BJ (cell line): ENCODE data around the gene NPAS3. TPM values are rescaled to one million over a fixed set of nuclear protein-coding genes. Genes with fewer than 3 reads are reported as not detected.

Source experiments
- CTCF ChIA-PET: fragments of 350-600 bp; formaldehyde crosslinking; extraction: SDS; loops from one replicate; lab custom pipeline; 2021; ENCODE audit warnings: antibody characterized with exemption, inconsistent platforms; lab: Yijun Ruan, JAX
- POLR2A ChIA-PET: fragments of 300-600 bp; sonication (Branson Sonifier 250); formaldehyde crosslinking; extraction: SDS; loops from one replicate; lab custom pipeline; 2021; ENCODE audit warnings: antibody characterized with exemption; lab: Charles Lee
- DNase-seq: peaks from one replicate; pipeline ENCODE4 v3.0.0-alpha.2; 2011; ENCODE audit warnings: low read depth
- H3K27me3 ChIP-seq: 2 replicates; pipeline ENCODE4 v1.6.0; 2011; ENCODE audit warnings: low read length; ENCODE audit not compliant: control insufficient read depth, insufficient read depth
- H3K36me3 ChIP-seq: 2 replicates; pipeline ENCODE4 v1.5.1; 2011; ENCODE audit warnings: low read length; ENCODE audit not compliant: control insufficient read depth, insufficient read depth
- H3K4me3 ChIP-seq: 2 replicates; pipeline ENCODE4 v1.5.1; 2011; ENCODE audit warnings: low read depth, mild to moderate bottlenecking, control low read depth, low read length
- polyA plus RNA-seq: library from polyadenylated mRNA; depleted of rRNA; stranded (reverse); fragments of >200 nt; gene quantifications from 2 replicates; pipeline ENCODE4 v1.2.3, GENCODE V29; 2011
- TF ChIP-seq, protein P1 (sequence below): IDR thresholded peaks from 2 replicates; pipeline ENCODE4 v1.5.1; 2011; ENCODE audit warnings: low read depth, mild to moderate bottlenecking, control low read depth, inconsistent platforms, low read length, moderate library complexity; ENCODE audit not compliant: insufficient read depth

NPAS3 gene
- polyA plus RNA-seq, 1 experiment, result 0.09 TPM

GRCh38 chr14:33016613-33017012 lies 77.9 kb downstream of the NPAS3 start:
- Histone ChIP-seq H3K27me3 (no peaks in the 10 kb centered on the region), H3K36me3 (no peaks in the 10 kb centered on the region), H3K4me3 (no peak overlapping the region)
- ChIA-PET POLR2A (no interaction called here), CTCF (no interaction called here)
- TF ChIP-seq, protein P1, sequence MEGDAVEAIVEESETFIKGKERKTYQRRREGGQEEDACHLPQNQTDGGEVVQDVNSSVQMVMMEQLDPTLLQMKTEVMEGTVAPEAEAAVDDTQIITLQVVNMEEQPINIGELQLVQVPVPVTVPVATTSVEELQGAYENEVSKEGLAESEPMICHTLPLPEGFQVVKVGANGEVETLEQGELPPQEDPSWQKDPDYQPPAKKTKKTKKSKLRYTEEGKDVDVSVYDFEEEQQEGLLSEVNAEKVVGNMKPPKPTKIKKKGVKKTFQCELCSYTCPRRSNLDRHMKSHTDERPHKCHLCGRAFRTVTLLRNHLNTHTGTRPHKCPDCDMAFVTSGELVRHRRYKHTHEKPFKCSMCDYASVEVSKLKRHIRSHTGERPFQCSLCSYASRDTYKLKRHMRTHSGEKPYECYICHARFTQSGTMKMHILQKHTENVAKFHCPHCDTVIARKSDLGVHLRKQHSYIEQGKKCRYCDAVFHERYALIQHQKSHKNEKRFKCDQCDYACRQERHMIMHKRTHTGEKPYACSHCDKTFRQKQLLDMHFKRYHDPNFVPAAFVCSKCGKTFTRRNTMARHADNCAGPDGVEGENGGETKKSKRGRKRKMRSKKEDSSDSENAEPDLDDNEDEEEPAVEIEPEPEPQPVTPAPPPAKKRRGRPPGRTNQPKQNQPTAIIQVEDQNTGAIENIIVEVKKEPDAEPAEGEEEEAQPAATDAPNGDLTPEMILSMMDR, result no peak
- no peak for DNase-seq

GRCh38 chr14:33017016-33017415 lies 78.3 kb downstream of the NPAS3 start:
- Histone ChIP-seq H3K4me3 (no peak overlapping the region), H3K36me3 (no peaks in the 10 kb centered on the region), H3K27me3 (no peaks in the 10 kb centered on the region)
- no peak for DNase-seq
- TF ChIP-seq, protein P1, result no peak
- POLR2A ChIA-PET, result no interaction called here
- CTCF ChIA-PET, result no interaction called here

- Histone ChIP-seq H3K4me3 (no peak overlapping the region), H3K27me3 (no peaks in the 10 kb centered on the region), H3K36me3 (no peaks in the 10 kb centered on the region)
- CTCF ChIA-PET, result no interaction called here
- POLR2A ChIA-PET, result no interaction called here
- DNase-seq, result no peak
- TF ChIP-seq, protein P1, result no peak
Observed at GRCh38 chr14:33019346-33019745, 80.7 kb downstream of the NPAS3 start.

DNA sequence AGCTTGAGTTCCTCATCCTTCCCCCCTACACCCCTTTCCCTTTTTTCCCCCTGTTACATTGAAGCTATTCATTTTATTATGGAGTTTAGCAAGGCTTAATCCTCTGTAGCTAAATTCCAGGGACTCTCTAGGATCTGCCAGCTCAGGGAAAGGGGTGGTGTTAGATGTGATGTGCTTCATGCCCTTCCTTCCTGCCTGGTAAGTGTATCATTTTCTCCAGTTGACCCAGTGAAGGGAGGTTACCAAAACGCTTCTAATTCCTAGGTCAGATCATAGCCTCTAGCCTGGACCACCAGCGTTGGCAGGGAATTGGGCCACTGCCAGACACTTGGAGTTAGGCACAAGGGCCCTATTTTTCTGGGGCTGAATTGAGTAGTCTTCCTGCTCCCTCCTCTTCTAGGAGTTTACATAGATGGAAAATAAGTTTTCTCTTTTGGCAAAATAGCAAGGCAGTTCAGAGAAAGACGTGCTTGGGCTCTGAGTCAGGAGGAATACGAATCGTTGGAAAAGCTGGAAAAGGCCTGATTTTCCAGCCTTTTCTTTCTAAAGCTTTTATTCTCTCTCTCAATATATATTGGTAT lies 88.3 kb downstream of the NPAS3 start:
- ChIA-PET POLR2A (no interaction called here), CTCF (interaction anchor here (0.6 to 1.0 kb wide), 2 partner anchors 81 to 451 kb away, joined by 3 to 5 read pairs; no protein-coding TSS in a partner anchor)
- TF ChIP-seq, protein P1, result no peak
- Histone ChIP-seq H3K36me3 (no peaks in the 10 kb centered on the region), H3K4me3 (no peak overlapping the region), H3K27me3 (no peaks in the 10 kb centered on the region)
- DNase-seq, result no peak

- no peaks in the 10 kb centered on the region for H3K36me3 ChIP-seq
- no peaks in the 10 kb centered on the region for H3K27me3 ChIP-seq
- ChIA-PET POLR2A (no interaction called here), CTCF (no interaction called here)
- H3K4me3 ChIP-seq, result no peak overlapping the region
- TF ChIP-seq, protein P1, result no peak
- no peak for DNase-seq
Observed at GRCh38 chr14:33029511-33029910, 90.8 kb downstream of the NPAS3 start.
